Sigmoid colon (tissue), 7 donors: Measurements from ENCODE around the gene FILIP1. TPM values are rescaled to one million over a fixed set of nuclear protein-coding genes. Genes with fewer than 3 reads are reported as not detected.
"Not testable (repeated sequence)": the region's sequence is repeated elsewhere in the genome, so short reads cannot be mapped to it uniquely, and the experiment has no call there.

Experiments
- DNase-seq: peaks from one replicate; pipeline ENCODE4 v3.0.0-alpha.2; 2019
- H3K27ac ChIP-seq, 4 donors: fragments of 200-600 bp; sonication (generic); one replicate each; pipeline ENCODE4 v1.5.1; 2016 to 2019; ENCODE audit warnings: mild to moderate bottlenecking in 1 of 4
- H3K27me3 ChIP-seq, 3 donors: fragments of 200-600 bp; sonication (generic); one replicate each; pipeline ENCODE4 v1.5.1; 2019; ENCODE audit warnings: mild to moderate bottlenecking in 1 of 3
- H3K36me3 ChIP-seq, 4 donors: fragments of 200-600 bp; sonication (generic); one replicate each; pipeline ENCODE4 v1.5.1; 2016 to 2019
- H3K4me1 ChIP-seq, 4 donors: fragments of 200-600 bp; sonication (generic); one replicate each; pipeline ENCODE4 v1.5.1; 2017 to 2019
- H3K4me3 ChIP-seq, 4 donors: fragments of 200-600 bp; sonication (generic); one replicate each; pipeline ENCODE4 v1.5.1; 2017 to 2019; ENCODE audit warnings: mild to moderate bottlenecking in 2 of 4, moderate library complexity in 1 of 4
- H3K9me3 ChIP-seq, 4 donors: fragments of 200-600 bp in 3 of 4; sonication (generic) in 3 of 4; one replicate each; pipeline versions ENCODE4 v1.5.1 to v1.6.1; 2013 to 2019
- EP300 ChIP-seq, 4 donors: sonication (generic); formaldehyde crosslinking; IDR thresholded peaks; one replicate each; pipeline ENCODE4 v1.6.1; 2017; ENCODE audit warnings: antibody characterized with exemption in 4 of 4
- POLR2A ChIP-seq, 2 donors: fragments of 450-650 bp; IDR thresholded peaks; one replicate each; pipeline ENCODE4 v1.6.1; 2016; ENCODE audit warnings: antibody characterized with exemption in 2 of 2, mild to moderate bottlenecking in 2 of 2, moderate library complexity in 2 of 2
- POLR2AphosphoS5 ChIP-seq, 4 donors: sonication (generic); formaldehyde crosslinking; IDR thresholded peaks; one replicate each; pipeline ENCODE4 v1.6.1; 2017; ENCODE audit warnings: antibody characterized with exemption in 4 of 4
- WGBS, 2 donors: extraction: QIAGEN DNeasy Blood & Tissue Kit; methylation state at CpG; one replicate each; pipeline ENCODE4 v1.1.7; 2013; 5-methylcytosine and 5-hydroxymethylcytosine counted together
- intact Hi-C: fragments of 100-400 bp; cut with DNase I; formaldehyde crosslinking; loops from one replicate; pipeline ENCODE4 v1.15.1; 2023
- polyA plus RNA-seq, 3 donors: library from polyadenylated mRNA; stranded (reverse); fragments of 200-250 nt; gene quantifications; one replicate each; pipeline ENCODE4 v1.2.3, GENCODE V29; 2013
- total RNA-seq, 4 donors: library from RNA; depleted of rRNA; stranded (reverse); fragments of >200 nt; gene quantifications; one replicate each; pipeline ENCODE4 v1.1.0, GENCODE V29; 2016
- TF ChIP-seq, protein P1 (sequence below), 4 experiments: fragments of 450-650 bp in 3 of 4; fragments of 200-600 bp in 1 of 4; IDR thresholded peaks; one replicate each; pipeline ENCODE4 v1.5.1; 2016 to 2019; ENCODE audit warnings: antibody characterized with exemption in 4 of 4, mild to moderate bottlenecking in 3 of 4, moderate library complexity in 2 of 4
- donor health status: healthy with polysubstance abuse.
- donor health status: Bipolar disorder and iron deficiency.
- donor health status: healthy.

The FILIP1 gene
- total and polyA plus RNA-seq, 7 donors, result 0.46 to 72.8 (median 47.1) TPM

DNA sequence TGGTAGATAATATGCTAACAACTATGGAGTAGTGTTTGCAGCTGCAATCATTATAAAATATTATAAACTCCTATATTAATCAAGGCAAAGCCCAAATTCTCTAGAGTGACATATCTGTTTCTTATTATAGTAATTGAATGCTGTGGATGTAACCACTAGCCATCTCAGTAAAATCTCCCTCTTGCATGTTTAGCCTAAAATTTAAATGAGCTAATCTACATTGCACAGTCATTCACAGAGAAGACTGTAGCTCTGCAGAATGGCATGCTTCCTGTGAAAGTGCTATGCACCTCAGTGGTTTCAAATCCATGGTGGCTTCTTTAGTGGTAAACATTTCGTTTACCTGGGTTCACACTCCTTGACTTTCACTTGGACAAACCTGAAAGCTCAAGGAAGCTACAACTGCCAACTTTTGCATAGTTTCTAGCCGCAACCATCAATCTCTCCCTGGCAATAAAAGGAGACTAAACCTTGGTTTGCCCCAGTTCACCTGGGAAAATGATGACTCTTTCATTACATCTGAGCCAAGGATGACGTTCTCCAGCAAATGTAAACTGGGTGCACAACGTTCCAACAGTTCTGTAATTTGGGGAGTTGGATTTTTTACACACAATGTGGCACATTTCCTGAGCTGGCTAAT is 47.2 kb downstream of the FILIP1 start:
- TF ChIP-seq EP300 (IDR thresholded peaks at IDR 0.05) (no peak), POLR2AphosphoS5 (IDR thresholded peaks at IDR 0.05) (peak in 1 of 4 donors; percentile 9)
- H3K36me3 ChIP-seq, result no peaks in the 10 kb centered on the region
- H3K27ac ChIP-seq, result peak overlapping the region in 3 of 4 donors; percentile 4 to 20 (median 19)
- intact Hi-C loops, result no loop called here
- no peak for DNase-seq
- peaks cover 0 to 31% (median 22%) of the 10 kb centered on the region in 4 donors for H3K4me1 ChIP-seq
- no peaks in the 10 kb centered on the region for H3K9me3 ChIP-seq
- H3K27me3 ChIP-seq, result no peaks in the 10 kb centered on the region
- 49 to 72% methylated on average over 4 of the region's 4 CpGs for whole genome bisulfite sequencing, 2 donors
- H3K4me3 ChIP-seq, result no peak overlapping the region

DNA sequence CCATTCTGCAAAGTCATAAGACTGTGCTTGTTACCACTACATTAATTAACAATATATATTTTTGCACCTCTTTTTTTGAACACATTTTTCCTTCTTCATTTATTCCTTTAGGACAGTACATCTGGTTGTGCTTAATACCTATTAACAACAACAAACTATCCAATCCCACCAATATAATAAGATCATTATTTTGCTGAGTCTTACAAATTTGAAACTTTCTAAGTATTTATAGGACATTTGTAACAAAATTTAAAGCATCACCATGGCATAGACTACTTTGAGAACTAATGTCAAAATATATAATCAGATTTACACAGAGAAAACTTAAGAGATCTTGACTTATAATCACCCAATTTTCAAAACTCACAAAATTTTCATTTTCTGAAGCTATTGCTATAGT is 47.9 kb downstream of the FILIP1 start:
- intact Hi-C loops, result no loop called here
- Histone ChIP-seq H3K9me3 (no peaks in the 10 kb centered on the region), H3K36me3 (no peaks in the 10 kb centered on the region), H3K4me1 (peaks cover 0 to 31% (median 22%) of the 10 kb centered on the region in 4 donors), H3K27me3 (no peaks in the 10 kb centered on the region), H3K27ac (peak overlapping the region in 2 of 4 donors; percentile 31 to 49), H3K4me3 (no peak overlapping the region)
- TF ChIP-seq EP300 (IDR thresholded peaks at IDR 0.05) (no peak), POLR2AphosphoS5 (IDR thresholded peaks at IDR 0.05) (no peak), POLR2A (IDR thresholded peaks at IDR 0.05) (no peak)
- TF ChIP-seq, protein P1, sequence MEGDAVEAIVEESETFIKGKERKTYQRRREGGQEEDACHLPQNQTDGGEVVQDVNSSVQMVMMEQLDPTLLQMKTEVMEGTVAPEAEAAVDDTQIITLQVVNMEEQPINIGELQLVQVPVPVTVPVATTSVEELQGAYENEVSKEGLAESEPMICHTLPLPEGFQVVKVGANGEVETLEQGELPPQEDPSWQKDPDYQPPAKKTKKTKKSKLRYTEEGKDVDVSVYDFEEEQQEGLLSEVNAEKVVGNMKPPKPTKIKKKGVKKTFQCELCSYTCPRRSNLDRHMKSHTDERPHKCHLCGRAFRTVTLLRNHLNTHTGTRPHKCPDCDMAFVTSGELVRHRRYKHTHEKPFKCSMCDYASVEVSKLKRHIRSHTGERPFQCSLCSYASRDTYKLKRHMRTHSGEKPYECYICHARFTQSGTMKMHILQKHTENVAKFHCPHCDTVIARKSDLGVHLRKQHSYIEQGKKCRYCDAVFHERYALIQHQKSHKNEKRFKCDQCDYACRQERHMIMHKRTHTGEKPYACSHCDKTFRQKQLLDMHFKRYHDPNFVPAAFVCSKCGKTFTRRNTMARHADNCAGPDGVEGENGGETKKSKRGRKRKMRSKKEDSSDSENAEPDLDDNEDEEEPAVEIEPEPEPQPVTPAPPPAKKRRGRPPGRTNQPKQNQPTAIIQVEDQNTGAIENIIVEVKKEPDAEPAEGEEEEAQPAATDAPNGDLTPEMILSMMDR (IDR thresholded peaks at IDR 0.05), result no peak
- DNase-seq, result no peak

DNA sequence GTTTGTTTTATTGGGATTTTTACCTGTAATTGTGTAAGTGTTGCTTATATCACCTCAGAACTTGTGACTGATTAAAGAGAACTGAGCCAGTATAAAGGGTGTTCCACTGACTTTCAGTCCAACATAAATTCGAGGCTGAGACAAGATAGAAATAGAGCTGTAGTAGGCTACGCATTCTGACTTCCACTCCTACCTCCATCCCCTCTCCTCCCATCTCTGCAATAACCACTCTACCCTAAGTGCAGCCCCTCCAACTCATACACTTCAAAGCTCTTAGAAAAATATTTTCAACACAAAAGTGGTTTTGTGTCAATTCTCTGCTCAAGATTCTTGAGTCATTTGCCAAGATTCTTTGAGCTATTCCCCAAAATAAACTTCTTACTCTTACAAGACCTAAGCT is 48.7 kb downstream of the FILIP1 start:
- peak overlapping the region in 3 of 4 donors; percentile 31 to 49 (median 46) for H3K27ac ChIP-seq
- WGBS, 2 donors, result 80 to 90% methylated on average over 2 of the region's 2 CpGs

DNA sequence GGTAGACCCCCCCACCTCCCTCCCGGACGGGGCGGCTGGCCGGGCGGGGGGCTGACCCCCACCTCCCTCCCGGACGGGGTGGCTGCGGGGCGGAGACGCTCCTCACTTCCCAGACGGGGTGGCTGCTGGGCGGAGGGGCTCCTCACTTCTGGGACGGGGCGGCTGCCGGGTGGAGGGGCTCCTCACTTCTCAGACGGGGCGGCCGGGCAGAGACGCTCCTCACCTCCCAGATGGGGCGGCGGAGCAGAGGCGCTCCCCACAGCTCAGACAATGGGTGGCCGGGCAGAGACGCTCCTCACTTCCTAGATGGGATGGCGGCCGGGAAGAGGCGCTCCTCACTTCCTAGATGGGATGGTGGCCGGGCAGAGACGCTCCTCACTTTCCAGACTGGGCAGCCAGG is 51.7 kb downstream of the FILIP1 start:
- H3K27me3 ChIP-seq, H3K27ac ChIP-seq, H3K36me3 ChIP-seq, H3K9me3 ChIP-seq, H3K4me3 ChIP-seq, DNase-seq, intact Hi-C loops: not testable (repeated sequence)
- 97% methylated on average over 27 to 29 of the region's 29 CpGs for WGBS, 2 donors
- H3K4me1 ChIP-seq, result peaks cover 0 to 55% (median 35%) of the 10 kb centered on the region in 4 donors

More for the DNA sequence above, 48.7 kb downstream of the FILIP1 start:
- H3K36me3 ChIP-seq, result no peaks in the 10 kb centered on the region
- intact Hi-C loops, result no loop called here
- peaks cover 0 to 32% (median 18%) of the 10 kb centered on the region in 4 donors for H3K4me1 ChIP-seq
- no peaks in the 10 kb centered on the region for H3K27me3 ChIP-seq
- DNase-seq, result no peak
- H3K9me3 ChIP-seq, result no peaks in the 10 kb centered on the region
- TF ChIP-seq, protein P1 (IDR thresholded peaks at IDR 0.05), result no peak
- no peak for TF ChIP-seq EP300 (IDR thresholded peaks at IDR 0.05)
- TF ChIP-seq POLR2AphosphoS5 (IDR thresholded peaks at IDR 0.05), result no peak
- no peak for TF ChIP-seq POLR2A (IDR thresholded peaks at IDR 0.05)
- no peak overlapping the region for H3K4me3 ChIP-seq

DNA sequence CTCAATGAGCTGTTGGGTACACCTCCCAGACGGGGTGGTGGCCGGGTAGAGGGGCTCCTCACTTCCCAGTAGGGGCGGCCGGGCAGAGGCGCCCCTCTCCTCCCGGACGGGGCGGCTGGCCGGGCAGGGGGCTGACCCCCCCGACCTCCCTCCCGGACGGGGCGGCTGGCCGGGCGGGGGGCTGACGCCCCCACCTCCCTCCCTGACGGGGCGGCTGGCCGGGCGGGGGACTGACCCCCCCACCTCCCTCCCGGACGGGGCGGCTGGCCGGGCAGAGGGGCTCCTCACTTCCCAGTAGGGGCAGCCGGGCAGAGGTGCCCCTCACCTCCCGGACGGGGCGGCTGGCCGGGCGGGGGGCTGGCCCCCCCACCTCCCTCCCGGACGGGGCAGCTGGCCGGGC is 52.1 kb downstream of the FILIP1 start:
- H3K36me3 ChIP-seq, H3K4me3 ChIP-seq, DNase-seq, H3K9me3 ChIP-seq, intact Hi-C loops, H3K27ac ChIP-seq, H3K27me3 ChIP-seq: not testable (repeated sequence)
- H3K4me1 ChIP-seq, result peaks cover 0 to 55% (median 36%) of the 10 kb centered on the region in 4 donors
- 95 to 96% methylated on average over 31 to 33 of the region's 33 CpGs for WGBS, 2 donors

DNA sequence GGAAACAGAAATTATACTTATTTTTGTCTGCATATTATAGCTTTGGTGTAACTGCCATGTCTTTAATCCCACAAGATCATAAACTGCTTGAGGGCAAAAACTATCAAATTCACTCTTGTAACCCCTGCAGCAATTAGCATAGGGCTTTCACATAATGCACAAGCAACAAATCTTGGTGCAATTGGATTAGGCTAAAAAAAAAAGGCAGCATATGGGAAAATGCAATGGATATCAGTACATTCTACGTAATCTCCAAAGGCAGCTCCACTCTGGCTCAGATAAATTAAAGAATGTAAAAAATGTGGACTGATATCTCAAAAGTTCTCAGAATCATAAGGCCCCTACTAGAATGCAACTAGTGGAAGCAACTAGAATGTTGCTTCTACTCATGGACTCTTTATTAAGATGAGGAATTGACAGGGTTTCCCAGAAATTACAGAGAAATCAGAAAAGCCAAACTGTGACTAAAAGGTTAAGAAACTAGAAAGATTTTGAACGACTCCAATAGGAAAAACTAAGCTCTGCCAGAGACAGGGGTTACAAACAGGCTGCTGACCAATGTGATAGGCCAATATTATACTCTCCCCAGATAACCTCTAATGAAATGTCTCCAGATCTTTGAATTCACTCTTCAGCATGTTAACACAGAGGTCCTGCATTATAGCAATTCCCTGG is 55.0 kb downstream of the FILIP1 start:
- peak overlapping the region; percentile 75 to 84 (median 81) for H3K27ac ChIP-seq
- 77 to 79% methylated on average over 2 of the region's 2 CpGs for WGBS, 2 donors

More for the DNA sequence above, 55.0 kb downstream of the FILIP1 start:
- intact Hi-C loops, result loop anchor here (5.0 kb wide), 1 partner anchor 54 kb away; the partner anchor contains the start of gene FILIP1
- Histone ChIP-seq H3K4me3 (no peak overlapping the region), H3K36me3 (no peaks in the 10 kb centered on the region), H3K4me1 (peaks cover 0 to 42% (median 33%) of the 10 kb centered on the region in 4 donors), H3K9me3 (no peaks in the 10 kb centered on the region), H3K27me3 (no peaks in the 10 kb centered on the region)
- no peak for DNase-seq
- TF ChIP-seq POLR2A (IDR thresholded peaks at IDR 0.05), result no peak
- TF ChIP-seq, protein P1 (IDR thresholded peaks at IDR 0.05), result no peak
- no peak for TF ChIP-seq EP300 (IDR thresholded peaks at IDR 0.05)
- no peak for TF ChIP-seq POLR2AphosphoS5 (IDR thresholded peaks at IDR 0.05)
